DLD1 (cell line): Measurements from ENCODE around the gene MAP2K2.

ENCODE experiments used
- in situ Hi-C: cut with HindIII; loops from 2 replicates; pipeline ENCODE4 v1.10.0; 2017; ENCODE audit warnings: low sequenced_read_pairs

The MAP2K2 gene

DNA sequence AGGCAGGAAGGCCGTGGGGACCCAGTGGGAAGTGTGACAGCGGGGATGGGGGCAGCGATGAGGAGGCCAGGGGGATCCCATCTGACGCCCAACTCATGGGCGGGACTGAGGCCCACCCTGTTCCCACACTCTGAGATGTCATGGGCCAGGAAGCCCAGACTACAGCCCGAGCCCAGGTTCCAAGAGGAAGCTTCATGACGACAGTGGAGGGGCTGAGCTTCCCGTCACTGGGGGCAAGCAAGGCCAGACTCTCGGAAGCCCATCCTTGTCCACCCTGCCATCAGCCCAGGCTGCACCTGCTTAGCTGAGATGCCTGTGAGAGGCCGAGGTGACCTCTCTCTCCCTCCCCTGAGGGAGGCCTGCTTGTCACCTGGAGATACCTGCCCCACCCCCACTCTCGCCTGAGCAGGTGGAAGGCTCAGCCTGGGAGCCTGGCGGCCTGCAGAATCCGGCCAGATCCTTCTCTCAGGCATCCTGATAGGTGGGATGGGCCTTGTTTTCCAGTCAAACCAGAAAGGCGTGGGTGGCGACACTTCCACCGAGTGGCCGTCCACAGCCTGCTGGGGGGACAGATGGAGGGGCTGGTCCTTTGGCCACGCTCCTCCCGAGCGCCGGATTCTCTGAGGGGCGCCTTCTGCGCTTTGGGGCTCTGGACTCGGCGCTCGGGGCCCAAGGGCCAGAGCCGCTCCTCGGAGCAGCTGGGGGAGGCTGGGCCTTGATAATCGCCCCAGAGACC lies 62.1 kb downstream of the MAP2K2 start:
- in situ Hi-C loops = no loop called here

DNA sequence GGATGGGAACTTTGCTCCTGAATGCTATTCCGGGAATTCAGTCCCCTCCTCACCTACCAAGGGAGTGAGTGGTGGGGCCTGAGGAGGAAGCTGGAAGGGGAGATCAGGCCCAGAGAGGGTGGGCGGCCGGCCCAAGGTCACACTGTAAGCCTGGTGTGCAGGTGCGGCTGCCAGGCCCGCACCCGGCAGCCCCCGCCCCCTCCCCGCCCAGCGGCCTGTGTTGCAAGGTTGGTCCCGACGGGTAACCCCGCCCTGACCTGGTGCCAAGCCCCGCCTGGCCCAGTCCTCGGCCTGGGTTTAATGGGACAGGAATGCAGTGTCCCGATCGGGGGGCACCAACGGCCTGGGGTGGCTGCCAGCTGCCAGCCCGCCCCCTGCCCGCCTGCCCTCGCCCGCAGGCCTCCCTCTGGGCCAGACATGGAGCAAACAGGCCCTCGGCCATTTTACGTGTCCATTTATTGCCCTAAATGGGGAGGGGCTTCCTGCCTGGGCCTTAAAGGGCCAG lies 62.7 kb downstream of the MAP2K2 start:
- in situ Hi-C loops = no loop called here

DNA sequence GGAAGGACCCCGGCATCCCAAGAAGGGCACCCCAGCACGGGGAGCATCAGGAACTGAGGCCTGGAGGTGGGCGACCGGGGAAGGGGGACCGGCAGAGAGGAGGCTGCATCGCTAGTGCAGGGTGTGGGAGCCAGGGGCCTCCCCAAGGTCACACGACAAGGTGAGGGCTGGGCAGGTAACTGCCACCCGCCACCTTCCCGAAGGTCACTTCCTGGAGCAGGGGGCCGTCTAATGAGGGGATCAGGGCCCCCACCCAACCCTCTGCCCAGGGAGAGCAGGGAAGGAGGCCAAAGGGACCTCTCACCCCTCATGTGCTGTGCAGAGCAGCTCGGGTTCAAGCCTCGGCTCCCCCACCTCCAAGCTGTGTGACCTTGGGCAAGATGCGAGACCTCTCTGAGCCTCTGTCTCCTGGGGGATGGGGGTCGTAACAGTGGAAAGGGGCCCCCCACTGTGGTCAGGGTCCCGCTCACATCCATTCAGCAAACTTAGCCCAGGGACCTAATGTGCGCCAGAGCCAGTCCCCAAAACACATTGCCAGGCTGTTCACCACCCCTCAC lies 63.2 kb downstream of the MAP2K2 start:
- in situ Hi-C loops = no loop called here

DNA sequence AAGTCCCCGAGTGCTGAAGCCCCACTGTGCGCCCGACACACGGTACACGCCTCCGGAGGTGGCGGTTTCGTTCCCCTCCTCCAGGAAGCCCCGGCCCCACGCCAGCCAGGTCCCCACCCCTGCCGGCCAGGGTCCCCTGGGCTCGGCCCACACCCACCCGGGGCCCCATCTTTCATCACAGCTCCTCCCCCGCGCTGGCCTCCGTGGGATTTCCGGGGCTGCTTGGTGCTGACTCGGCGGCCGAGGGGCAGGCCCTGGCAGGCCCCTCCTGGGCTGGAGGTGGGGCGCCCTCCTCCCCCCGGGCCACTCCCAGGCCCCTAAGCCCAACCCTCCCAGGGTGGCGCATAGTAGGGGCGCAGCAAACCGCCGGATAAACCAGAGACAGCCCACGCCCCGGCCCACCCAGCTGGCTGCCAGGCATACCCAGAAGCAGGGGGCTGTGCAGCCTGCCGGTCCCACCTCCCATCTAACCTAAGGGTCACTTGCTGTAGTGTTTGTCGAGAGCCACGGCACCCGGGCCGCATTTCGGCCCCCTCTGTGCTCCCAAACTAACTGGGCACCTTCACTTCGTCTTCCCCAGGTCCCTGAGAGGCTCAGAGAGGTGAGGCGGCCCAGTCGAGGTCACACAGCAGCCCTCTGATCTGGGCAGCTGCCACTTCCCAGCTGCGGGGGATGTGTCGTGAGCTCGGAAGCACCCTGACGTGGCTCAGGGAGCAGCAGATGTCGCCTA lies 63.9 kb downstream of the MAP2K2 start:
- in situ Hi-C loops = no loop called here

DNA sequence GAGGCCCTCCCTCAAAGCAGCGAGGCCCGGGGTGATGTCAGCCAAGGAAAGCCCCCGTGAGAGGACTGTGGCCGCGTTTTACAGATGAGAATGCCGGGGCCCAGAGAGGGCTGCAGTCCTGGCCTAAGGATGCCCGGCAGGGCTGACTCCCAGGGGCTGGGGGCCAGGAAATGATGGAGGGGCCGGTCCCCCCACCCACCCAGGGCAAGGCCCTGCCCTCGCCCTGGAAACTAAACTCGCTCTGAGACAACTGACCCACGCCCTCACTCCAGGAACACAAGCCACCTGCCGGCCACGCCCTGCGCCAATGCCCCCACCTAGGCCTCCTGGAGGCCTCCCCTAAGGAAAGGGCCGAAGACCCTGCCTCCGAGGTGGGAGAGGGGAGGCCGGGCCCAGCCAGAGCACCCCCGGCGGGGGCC lies 64.5 kb downstream of the MAP2K2 start:
- in situ Hi-C loops = no loop called here

DNA sequence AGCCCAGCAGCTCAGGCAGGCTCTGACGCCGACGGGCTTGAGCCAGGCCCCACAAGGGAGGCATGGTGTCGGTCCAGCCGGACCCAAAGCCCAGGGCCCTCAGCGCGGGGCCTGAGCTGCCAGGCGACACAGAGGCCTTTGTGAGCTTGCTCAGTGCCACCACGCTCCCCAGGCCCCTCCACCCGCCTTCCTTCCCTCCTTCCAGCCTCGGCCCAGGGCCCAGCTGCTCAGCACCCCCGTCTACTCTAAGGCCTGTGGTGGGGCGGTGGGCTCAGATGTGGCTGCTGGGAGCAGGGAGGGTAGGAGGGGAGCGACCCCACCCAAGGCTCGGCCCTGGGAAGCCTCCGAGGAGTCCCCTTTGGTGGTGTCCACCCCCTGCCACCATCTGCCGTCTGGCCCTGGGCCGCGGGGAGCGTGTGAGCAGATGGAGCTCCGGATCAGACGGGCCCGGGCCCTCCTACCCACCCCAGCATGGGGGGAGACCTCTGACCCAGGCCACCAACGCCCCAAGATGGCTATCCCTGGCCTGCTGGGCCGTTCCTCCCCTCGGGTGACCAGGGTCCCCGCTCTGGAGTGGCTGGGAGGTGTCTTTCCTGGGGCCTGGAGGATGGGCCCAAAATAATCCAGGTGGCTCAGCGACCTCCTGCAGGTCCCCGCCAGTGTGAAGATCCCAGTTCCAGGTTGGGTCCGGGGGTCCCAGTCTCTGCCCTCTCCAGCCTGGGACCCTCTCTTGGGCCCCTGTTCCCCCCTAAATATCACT lies 65.0 kb downstream of the MAP2K2 start:
- in situ Hi-C loops = no loop called here

DNA sequence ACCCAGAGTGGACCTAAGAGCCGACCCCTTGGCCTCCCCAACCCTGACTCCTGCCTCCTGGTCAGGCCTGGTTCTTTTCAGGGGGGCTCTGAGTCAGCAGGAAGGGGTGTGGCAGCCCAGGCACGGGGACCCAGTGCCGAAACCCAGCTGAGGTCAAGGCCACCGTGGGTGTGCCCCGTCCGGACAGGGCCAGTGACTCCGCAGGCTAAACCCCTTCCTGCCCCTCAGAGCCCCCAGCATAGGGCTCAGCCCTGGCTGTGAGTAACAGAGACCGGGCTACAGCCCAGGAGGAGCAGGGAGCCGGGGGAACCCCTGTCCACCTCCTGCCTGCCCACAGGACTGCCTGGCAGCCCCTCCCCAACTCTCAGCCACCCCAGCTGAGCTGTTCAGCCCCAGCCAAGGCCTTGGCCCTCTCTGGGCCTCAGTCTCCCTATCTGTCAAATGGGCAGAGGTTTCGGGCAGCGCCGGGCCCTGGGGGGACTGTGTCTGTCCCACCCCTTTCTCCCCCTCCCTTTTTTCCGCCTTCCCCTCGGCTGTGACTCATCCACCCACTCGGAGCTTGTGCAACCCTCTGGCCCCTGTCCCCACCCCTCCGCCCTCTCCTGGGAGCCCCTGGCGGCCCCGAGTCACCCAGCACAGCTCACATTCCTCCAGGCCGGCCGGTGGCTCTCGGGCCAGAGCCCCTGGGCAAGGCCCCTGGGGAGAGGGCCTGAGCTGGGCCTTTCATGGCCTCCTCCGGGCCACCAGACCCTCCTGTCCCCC lies 65.8 kb downstream of the MAP2K2 start:
- in situ Hi-C loops = no loop called here

DNA sequence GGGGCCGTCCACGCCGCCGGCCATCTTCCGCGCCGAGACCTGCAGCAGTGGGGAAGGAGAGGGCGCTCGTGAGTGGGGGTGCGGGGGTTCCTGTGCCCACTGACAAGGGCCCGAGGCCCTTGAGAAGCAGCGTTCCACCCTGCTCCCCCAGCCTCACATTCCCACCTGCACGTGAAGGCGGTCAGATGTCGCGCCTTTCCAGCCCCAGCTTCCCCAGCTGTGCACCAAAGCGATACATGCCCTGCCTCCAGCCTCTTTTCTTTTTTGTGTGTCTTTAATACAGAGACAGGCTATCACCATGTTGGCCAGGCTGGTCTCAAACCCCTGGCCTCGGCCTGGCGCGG lies 68.7 kb downstream of the MAP2K2 start:
- in situ Hi-C loops = no loop called here

DNA sequence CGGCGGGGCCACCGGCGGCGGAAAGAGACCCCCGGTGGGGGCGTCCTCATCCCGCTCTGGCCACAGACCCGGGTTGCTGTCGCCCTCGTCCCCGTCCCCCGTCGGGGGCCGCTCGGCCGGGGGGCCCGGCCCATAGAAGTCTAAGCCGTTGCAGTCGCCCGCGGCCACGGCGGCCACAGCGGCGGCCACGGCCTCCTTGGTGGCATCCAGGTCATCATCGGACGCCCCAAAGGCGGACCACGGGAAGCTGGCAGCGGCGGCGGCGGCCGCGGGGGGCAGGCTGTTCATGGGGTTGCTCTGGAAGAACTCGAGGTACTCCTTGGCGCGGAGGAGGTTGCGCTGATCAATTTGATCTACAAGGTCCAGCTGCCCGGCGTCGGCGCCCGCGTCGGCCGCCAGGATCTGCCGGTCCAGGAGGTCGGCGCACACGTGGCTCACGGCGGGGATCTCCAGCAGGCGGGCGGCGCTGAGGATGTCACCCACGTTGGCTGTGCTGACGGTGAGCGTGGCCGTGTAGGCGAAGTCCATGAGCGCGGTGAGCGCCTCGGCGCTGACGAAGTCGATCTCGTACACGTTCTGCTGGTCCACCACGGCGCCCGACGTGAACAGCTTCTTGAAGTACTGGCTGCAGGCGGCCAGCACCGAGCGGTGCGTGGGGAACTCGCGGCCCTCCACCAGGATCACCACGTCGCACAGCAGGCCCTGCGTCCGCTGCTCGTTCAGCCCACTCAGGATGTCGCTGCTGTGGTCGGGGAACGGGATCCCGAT lies 69.3 kb downstream of the MAP2K2 start:
- in situ Hi-C loops = no loop called here

DNA sequence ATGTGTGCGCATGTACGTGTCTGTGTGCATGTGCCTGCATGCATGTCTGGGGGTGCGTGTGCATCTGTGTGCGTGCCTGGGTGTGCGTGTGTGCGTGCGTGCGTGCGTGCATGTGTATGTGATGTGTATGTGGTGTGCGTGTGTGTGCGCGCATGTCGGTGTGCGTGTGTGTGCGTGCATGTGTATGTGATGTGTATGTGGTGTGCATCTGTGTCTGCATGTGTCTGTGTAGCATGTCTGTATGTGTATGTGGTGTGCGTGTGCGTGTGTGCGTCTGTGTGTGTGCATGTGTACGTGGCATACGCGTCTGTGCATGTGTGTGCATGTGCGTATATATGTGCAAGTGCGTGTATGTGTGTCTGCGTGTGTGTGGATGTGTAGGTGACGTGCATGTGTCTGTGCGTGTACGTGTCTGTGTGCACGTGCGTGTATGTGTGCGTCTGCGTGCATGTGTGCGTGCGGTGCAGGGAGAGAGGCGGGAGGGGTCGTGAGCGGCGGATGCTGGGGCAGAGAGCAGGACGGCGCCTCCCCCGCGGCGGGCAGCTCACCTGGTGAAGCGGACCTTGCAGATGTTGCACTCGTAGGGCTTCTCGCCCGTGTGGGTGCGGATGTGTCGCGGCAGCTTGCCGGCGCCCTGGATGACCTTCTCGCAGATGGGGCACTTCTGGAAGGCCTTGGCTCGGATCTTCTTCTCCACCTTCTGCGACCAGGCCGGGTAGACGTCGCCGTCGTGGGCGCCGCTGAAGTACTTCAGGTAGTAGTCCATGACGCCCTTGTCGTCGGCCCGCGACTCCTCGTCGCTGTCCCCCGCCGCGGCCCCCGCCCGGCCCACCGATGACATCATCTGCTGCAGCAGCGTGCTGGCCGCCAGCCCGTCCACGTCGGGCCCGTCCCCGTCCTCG lies 70.2 kb downstream of the MAP2K2 start:
- in situ Hi-C loops = no loop called here

DNA sequence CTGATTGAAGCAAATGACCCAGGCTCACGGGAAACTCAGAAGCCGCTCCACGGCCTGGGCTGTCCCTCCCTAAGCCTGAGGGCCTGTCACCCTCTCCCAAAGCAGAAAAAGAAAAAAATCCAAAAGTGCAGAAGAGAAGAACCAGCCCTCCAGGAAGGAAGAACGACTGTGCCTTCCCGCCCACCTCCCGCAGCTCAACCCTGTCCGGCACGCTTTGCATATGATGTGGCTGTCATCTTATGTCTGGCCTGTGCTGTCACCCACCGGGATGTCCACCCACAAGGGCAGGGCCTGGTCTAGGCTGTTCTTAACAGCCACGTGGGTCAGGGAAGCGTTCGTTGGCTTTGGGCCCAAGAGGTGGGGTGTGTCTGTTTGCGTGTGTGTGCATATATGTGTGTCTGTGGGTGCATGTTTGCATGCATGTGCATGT lies 70.9 kb downstream of the MAP2K2 start:
- in situ Hi-C loops = no loop called here

DNA sequence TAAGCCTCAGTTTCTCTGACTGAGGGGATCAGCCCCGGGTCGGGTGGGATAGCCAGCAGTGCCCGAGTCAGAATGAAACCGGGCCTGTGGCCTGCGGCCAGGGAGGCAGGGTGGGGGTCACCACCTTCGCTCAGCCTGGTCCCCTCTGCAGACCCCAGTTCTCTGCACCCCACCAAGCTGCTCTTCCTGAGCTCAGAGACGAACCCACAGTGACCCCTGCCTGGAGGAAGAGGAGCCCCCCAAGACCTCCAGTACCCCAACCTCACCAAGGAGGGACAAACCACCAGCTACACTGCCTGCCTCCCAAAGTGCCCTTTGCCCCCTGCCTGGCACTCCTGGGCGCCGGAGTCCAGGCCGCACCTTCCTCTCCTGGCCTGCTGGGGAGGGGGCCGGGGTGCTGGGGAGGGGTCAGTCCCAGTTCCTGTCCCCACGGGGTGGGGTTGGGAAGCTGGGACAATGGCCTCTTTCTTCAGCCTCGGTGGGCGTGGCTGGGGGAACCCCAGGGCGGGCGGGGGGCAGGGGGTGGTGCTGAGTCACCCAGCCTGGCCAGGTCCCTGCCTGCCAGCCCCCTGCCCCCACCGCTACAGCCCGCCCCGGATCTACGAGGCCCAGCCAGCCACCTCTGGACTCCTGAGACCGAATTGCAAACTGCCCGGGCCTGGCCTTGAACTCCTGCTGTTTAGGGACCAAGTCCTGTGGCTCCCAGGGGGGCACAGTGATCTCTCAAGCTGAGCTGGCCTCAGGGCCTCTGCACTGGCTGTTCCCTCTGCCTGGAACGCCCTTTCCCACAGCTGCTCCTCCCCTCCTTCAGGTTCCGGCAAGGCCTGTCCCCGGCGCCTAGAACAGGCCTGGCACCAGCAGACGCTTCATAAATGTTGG lies 71.6 kb downstream of the MAP2K2 start:
- in situ Hi-C loops = no loop called here

DNA sequence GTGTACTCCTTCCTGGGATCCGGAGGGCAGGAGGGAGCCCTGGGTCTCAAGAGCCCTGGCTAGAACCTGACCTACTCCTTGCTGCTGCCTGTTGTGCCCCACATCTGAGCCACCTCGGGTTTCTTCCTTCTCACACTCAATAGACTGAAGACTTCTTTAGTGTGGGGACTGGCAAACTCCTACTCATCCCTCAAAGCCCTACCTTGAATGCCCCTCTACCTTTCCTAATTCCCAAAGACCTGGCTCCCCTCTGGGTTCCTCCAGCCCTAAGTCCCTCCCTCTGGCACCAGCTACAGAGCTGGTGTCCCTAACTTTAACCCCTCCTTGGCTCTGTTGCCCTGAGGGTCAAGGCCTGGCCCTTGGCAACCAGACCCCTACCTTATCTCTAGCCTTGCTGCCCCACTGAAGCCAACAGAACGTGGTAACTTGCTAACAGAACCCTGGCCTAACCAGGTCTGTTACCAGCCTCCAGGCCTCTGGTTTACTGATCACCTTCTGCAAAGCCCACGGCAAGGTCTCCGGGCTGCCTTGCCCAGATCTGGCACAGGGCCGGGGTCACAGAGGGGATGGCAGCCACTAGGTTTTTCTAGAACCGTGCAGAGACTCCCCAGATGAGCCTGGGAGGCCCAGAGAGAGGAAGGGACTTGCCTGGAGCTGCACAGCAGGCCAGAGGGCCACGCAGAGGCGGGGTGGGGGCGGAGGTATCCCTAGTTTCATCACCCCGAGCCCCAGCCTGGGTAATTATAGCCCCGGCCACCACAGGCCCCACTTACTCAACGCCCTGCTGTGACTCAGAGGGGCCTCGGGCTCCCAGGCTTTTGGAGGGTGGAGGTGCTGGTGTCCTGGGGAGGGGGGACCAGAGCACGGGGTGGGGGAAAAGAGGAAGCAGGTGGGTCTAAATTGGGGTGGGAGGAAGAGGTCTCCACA lies 72.5 kb downstream of the MAP2K2 start:
- in situ Hi-C loops = no loop called here

DNA sequence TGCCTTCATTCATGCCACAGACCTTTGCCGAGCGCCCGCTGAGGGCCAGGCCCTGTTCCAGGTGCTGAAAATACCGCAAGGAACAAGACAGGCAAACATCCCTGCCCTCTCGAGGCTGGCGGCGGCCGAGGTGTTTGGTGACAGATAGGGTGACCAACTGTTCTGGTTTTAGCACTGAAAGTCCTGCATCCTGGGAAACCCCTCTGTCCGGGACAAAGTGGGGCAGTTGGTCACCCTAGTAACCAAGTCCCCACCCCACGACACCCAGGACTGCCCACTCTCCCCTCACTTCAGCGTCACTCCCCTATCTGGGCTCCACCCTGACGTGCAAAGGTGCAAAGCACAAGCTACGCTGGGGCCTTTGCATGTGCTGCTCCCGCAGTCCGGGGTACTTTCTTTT lies 74.5 kb downstream of the MAP2K2 start:
- in situ Hi-C loops = no loop called here

DNA sequence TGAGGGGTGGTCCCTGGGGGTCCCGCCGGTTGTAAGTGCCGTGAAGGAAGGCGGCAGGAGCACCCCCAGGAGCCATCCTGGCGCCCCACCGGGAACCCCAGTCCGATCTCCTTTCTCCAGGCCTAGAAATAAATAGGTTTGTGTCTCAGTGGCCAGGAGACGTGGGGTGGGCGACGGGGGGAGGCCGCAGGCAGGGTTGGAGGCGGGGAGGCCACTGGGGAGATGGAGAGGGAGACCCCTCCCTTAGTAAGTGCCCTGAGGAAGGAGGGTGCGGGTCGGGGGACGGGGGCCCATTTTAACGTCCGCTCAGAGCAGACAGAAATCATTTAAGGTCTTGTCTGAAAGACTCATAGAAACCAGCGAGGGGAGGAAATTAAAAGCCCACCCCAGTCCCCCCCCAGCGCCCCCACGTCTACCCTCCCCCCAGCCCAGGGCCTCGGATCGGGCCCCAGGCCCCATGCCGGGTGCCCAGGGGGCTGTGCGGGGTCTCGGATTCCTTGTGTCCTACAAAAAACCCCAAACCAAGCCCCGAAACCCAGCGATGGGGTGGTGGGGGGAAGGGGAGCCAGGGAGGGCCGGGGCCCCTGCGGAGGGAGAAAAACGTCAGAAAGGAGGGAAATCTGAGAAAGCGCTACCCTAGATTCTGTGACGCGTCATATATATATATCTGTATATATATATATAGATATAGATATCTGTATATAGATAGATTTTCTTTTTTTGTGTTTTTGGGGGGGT lies 76.8 kb downstream of the MAP2K2 start:
- in situ Hi-C loops = no loop called here

DNA sequence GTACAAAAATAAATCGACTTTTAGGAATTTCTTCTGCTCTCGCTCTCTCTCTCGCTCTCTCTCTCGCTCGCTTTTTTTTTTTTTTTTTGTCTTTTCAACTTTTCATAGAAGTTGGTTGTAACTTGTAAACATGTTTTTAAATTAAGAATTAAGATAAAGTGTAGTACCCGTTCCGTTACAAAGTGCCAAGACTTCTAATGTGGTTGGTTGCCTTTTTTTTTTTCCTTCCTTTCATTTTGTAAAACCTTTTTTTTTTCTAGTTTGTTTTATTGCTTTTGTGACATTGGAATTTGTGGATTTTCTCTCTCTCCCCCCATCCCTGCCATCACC lies 77.6 kb downstream of the MAP2K2 start:
- in situ Hi-C loops = no loop called here
